H1 (cell line): ENCODE measurements around the gene SYT14. TPM values are rescaled to one million over a fixed set of nuclear protein-coding genes. Genes with fewer than 3 reads are reported as not detected.

Experiments used
- CREB1 ChIP-seq: IDR thresholded peaks from 2 replicates; pipeline ENCODE4 v1.6.1; 2012; ENCODE audit warnings: inconsistent platforms
- POU5F1 ChIP-seq: IDR thresholded peaks from 2 replicates; pipeline ENCODE4 v1.6.1; 2011; ENCODE audit warnings: low read depth, mild to moderate bottlenecking, low read length, moderate library complexity
- SRF ChIP-seq: IDR thresholded peaks from 2 replicates; pipeline ENCODE4 v1.6.1; 2011; ENCODE audit warnings: mild to moderate bottlenecking, low read depth, low read length, moderate library complexity
- polyA plus RNA-seq, 7 experiments: library from polyadenylated mRNA; depleted of rRNA in 3 of 7; stranded (reverse) in 5 of 7; unstranded in 2 of 7; fragments of >200 nt in 5 of 7; fragments of 200-250 nt in 2 of 7; gene quantifications; 1 replicate in 5 of 7; 2 replicates in 1 of 7; 4 replicates in 1 of 7; pipeline versions ENCODE4 v1.2.1 to v1.2.3, GENCODE V29; 2011 to 2013; ENCODE audit warnings: missing spikeins in 2 of 7, mixed read lengths in 2 of 7
- total RNA-seq: library from RNA; stranded (reverse); fragmentation: NEBNext Ultra II Directional; extraction: Animal tissue kit (Norgen Biotek cat#: 25700); gene quantifications from 2 replicates; pipeline ENCODE4 v1.2.1, GENCODE V29; 2021
- TF ChIP-seq, protein P1 (sequence below): IDR thresholded peaks from 2 replicates; pipeline ENCODE4 v1.6.1; 2012; ENCODE audit warnings: inconsistent platforms

The SYT14 gene
- total and polyA plus RNA-seq, 2 of the 8 experiments (the other 6 are each of a cell fraction or from before 2014, with no cell fraction given) = 2.3 to 18.4 TPM

DNA sequence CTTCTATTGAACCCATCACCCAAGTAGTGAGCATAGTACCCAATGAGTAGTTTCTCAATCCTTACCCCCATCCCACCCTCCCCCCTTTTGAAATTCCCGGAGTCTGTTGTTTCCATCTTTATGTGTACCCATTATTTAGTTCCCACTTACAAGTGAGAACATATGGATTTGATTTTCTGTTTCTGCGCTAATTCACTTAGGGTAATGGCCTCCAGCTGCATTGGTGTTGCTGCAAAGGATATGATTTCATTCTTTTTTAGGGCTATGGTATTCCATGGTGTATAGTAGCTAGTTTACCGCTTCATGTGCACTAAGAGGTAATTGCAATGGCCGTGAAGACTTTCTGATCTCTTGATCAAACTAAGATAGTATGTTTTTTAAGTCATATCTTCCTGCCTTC, 187.1 kb downstream of the SYT14 start (continued):
- TF ChIP-seq SRF = no peak
- no peak for TF ChIP-seq POU5F1
- TF ChIP-seq CREB1 = no peak
- TF ChIP-seq, protein P1, sequence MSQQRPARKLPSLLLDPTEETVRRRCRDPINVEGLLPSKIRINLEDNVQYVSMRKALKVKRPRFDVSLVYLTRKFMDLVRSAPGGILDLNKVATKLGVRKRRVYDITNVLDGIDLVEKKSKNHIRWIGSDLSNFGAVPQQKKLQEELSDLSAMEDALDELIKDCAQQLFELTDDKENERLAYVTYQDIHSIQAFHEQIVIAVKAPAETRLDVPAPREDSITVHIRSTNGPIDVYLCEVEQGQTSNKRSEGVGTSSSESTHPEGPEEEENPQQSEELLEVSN = no peak
